Measurements from ENCODE around the gene SH3BP4. TPM values are rescaled to one million over a fixed set of nuclear protein-coding genes. Genes with fewer than 3 reads are reported as not detected.

SH3BP4 gene
- polyA plus RNA-seq, 2 of the 4 experiments (the other 2 are of a cell fraction) = 22.6 to 35.7 TPM

DNA sequence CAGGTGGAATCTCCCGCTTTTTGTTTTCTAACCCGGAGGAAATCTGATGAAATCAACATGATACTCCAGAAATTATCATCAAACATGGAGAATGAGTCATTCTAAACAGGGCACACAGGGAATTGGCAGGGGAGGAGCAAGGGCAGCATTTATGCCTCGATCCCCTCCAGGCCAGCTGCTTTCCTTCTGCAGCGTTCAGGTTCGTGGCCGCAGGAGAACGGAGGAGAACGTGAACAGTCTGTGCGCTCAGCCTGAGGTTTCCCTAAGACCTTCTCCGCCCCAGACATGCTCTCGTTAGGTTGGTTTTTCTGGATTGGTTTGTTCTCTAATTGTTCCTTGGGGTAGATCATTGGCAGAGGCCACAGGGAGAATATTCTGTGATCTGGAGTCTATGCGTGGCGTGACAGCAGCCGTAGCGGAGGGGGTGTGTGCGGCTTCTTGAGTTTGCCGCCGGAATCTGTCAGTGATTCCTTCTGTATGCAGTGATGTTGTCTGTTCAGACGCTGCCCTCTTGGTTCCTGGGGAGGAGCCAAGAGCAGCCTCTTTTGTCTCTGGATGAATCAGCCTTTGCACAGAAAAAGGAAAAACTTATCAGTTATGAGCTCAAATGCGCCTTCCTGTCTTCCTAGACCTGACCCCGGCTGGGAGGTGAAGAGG lies 75.9 kb downstream of the SH3BP4 start (continued):
- no peak for TF ChIP-seq MAZ (IDR thresholded peaks at IDR 0.05; ENCODE audit: borderline replicate concordance, low read depth, low read length)
- TF ChIP-seq BHLHE40 (IDR thresholded peaks at IDR 0.05; ENCODE audit: low read depth, low read length) = no peak
- TF ChIP-seq JUN (IDR thresholded peaks at IDR 0.05) = 0 out of 5 replicates have a peak, but pooled peaks of 1 of the 2 experiments have one; percentile 37
- TF ChIP-seq KDM1A (IDR thresholded peaks at IDR 0.05; ENCODE audit: low read depth) = no peak
- TF ChIP-seq CHD2 (IDR thresholded peaks at IDR 0.05; ENCODE audit: low read length, partially characterized antibody) = no peak
- TF ChIP-seq FOXS1 (CRISPR knock-in tag; IDR thresholded peaks at IDR 0.05) = no peak
- TF ChIP-seq MAFK (IDR thresholded peaks at IDR 0.05; ENCODE audit: partially characterized antibody) = no peak
- TF ChIP-seq MYC (IDR thresholded peaks at IDR 0.05; ENCODE audit: borderline replicate concordance, low read length) = no peak
- TF ChIP-seq RCOR1 (IDR thresholded peaks at IDR 0.05; ENCODE audit: low read depth, low read length) = no peak
- no peak for TF ChIP-seq NPAS2 (CRISPR knock-in tag; IDR thresholded peaks at IDR 0.05; ENCODE audit: borderline replicate concordance)
- peak; percentile 34; the same call in 1 of the 2 replicates for TF ChIP-seq JUNB (IDR thresholded peaks at IDR 0.05)
- no peak; a peak in 1 of 5 replicates for TF ChIP-seq EP300 (IDR thresholded peaks at IDR 0.05)
- TF ChIP-seq SMC3 (IDR thresholded peaks at IDR 0.05) = no peak
- no peak for TF ChIP-seq ELK1 (IDR thresholded peaks at IDR 0.05; ENCODE audit: low read depth, low read length)
- TF ChIP-seq FOSL2 (IDR thresholded peaks at IDR 0.05) = peak; percentile 66; the same call in 1 of the 2 replicates
- peak; percentile 75 for TF ChIP-seq FOSL2 (CRISPR knock-in tag; IDR thresholded peaks at IDR 0.05)
- TF ChIP-seq GATA3 (IDR thresholded peaks at IDR 0.05; ENCODE audit: borderline replicate concordance) = no peak
- no peak for TF ChIP-seq ZSCAN20 (CRISPR knock-in tag; IDR thresholded peaks at IDR 0.05)
- no peak for TF ChIP-seq HOXB5 (CRISPR knock-in tag; IDR thresholded peaks at IDR 0.05)
- TF ChIP-seq ESRRA (IDR thresholded peaks at IDR 0.05; ENCODE audit: borderline replicate concordance, low read length) = no peak
- TF ChIP-seq, protein P1, sequence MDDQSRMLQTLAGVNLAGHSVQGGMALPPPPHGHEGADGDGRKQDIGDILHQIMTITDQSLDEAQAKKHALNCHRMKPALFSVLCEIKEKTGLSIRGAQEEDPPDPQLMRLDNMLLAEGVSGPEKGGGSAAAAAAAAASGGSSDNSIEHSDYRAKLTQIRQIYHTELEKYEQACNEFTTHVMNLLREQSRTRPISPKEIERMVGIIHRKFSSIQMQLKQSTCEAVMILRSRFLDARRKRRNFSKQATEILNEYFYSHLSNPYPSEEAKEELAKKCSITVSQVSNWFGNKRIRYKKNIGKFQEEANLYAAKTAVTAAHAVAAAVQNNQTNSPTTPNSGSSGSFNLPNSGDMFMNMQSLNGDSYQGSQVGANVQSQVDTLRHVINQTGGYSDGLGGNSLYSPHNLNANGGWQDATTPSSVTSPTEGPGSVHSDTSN (IDR thresholded peaks at IDR 0.05) = no peak
- TF ChIP-seq RNF2 (IDR thresholded peaks at IDR 0.05; ENCODE audit: borderline replicate concordance, low read depth) = no peak
- TF ChIP-seq NR3C1 (IDR thresholded peaks at IDR 0.05) = no peak
- no peak for TF ChIP-seq ZFP36 (IDR thresholded peaks at IDR 0.05; ENCODE audit: borderline replicate concordance, partially characterized antibody)
- no peak for TF ChIP-seq HOXB13 (CRISPR knock-in tag; IDR thresholded peaks at IDR 0.05; ENCODE audit: low read depth)
- no peak for TF ChIP-seq KDM5A (IDR thresholded peaks at IDR 0.05)
- TF ChIP-seq HDAC2 (IDR thresholded peaks at IDR 0.05) = no peak
- TF ChIP-seq POLR2AphosphoS2 (conservative IDR thresholded peaks at IDR 0.05; ENCODE audit: low read length) = no peak
- no peak for TF ChIP-seq CHD4 (IDR thresholded peaks at IDR 0.05; ENCODE audit: borderline replicate concordance)
- TF ChIP-seq, protein P2, sequence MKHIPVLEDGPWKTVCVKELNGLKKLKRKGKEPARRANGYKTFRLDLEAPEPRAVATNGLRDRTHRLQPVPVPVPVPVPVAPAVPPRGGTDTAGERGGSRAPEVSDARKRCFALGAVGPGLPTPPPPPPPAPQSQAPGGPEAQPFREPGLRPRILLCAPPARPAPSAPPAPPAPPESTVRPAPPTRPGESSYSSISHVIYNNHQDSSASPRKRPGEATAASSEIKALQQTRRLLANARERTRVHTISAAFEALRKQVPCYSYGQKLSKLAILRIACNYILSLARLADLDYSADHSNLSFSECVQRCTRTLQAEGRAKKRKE (CRISPR knock-in tag; IDR thresholded peaks at IDR 0.05; ENCODE audit: low read depth) = no peak

Measured in A549 (cell line).